OCI-LY1 (cell line): ENCODE data around the gene COL25A1.

Experiments used
- CTCF ChIP-seq: fragments of 200-600 bp; sonication (generic), shearing (Covaris generic); IDR thresholded peaks from 2 replicates; pipeline ENCODE4 v1.5.1; 2017; ENCODE audit warnings: mild to moderate bottlenecking, antibody characterized with exemption, low read length, moderate library complexity, mixed read lengths
- EZH2 ChIP-seq: fragments of 200-600 bp; sonication (generic), shearing (Covaris generic); IDR thresholded peaks from 2 replicates; pipeline ENCODE4 v1.8.0; 2017; ENCODE audit warnings: borderline replicate concordance, mixed run types, mild to moderate bottlenecking, antibody characterized with exemption, low read length, moderate library complexity, mixed read lengths

- no peak for TF ChIP-seq CTCF
- no peak for TF ChIP-seq EZH2
Observed at GRCh38 chr4:108972613-108973283, 329.7 kb downstream of the COL25A1 start.
